SHP77 treated with DMSO at 0.1 percent for 48 hours (cell line): ENCODE results near the gene SEPTIN5.

Source experiments
- DNase-seq: peaks from one replicate; lab custom pipeline; 2025; lab: John Stamatoyannopoulos, UW

Gene SEPTIN5

DNA sequence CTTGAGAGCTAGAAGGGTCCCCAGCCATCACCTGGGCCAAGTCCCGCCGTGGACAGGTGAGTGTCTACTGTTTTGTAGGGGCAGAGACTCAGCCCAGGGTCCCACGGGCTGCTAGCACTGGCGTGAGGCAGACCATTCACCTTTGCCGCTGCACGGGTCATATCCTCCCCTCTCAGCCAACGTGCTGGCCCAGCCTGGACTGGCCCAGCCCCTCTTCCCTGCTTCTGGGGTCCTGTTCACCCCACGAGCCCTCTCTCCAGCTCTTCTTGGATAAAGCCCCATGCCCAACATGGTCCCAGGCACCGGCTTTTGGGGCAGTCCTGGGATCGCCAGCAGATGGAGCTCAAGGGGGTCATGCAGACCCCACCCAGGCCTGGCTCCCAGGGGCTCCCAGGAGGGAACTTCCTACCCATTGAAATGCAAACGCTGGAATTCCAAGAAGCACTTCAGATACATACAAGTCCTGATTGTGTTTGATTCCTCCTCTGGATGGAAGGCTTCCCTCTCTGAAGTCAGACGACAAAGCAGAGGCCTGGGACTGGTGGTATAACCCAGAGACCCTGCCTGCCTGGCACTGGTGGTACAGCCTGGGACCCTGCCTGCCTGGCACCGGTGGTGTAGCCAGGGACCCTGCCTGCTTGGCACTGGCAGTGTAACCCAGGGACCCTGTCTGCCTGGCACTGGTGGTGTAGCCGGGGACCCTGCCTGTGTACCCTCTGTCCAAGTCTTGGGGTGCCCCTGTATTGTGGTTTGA, 8.9 kb upstream of the SEPTIN5 start:
- DNase-seq = no peak

DNA sequence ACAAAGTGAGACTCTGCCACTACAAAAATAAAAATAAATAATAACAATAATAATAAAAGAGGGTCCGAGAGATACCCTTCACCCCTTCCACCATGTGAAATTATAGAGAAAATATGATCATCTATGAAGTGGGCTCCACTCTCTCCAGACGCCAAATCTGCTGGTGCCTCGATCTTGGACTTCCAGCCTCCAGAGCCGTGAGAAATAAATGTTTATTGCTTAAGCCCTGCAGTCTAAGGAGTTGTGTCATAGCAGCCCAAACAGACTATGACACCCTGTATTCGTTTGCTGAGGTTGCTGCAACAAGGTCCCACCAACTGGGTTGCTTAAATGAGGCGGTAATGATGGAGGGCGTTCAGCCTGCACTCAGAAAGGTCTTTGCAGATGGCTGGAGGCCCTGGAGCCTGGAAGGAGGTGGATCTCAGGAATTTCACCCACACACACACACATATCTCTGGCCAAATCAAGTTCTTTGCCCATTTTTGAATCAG, 7.6 kb upstream of the SEPTIN5 start:
- no peak for DNase-seq

DNA sequence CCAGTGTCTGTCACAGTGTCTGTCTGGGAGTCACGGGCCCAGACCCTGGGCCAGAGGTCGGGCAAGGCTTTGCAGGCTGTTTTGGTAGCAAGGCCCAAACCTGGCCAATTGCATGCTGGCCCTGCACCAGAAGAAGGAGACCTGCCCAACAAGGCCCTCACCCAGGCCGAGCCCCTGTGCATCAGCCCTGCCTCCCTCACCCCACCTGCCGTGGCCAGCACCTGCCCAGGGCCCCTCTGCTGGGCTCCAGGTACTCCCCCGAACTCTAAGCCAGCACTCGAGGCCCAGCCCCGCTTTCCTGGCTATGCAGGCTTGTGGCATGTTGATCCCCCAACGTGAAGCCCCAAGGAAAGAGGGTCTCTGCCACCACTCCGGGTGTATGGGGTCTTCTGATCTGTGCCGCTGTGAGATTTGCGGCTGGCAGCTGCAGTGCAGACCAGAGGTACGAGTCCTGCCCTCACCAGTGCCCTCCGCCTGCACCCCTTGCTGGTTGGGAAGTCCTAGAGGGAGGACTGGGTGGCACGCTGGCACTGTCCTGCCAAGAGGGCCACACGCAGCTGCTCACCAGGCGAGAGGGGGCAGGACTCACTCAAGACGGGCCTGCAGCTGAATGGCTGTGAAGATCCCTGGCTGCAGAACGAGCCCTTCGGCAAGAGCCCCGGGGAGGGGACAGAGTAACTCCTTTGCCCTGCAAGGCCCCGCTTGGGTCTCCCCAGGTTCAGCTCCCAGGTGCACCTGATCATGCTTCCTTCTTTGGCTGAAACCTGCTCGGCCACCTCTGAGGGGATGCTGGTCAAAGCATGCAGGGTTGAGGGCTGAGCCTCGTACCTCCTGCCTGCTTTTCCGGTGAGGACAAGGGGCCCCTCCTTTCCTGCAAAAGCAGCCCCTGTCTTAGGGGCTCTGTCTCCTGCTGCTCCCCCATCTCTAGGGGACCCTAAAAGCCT, 6.7 kb upstream of the SEPTIN5 start:
- no peak for DNase-seq

DNA sequence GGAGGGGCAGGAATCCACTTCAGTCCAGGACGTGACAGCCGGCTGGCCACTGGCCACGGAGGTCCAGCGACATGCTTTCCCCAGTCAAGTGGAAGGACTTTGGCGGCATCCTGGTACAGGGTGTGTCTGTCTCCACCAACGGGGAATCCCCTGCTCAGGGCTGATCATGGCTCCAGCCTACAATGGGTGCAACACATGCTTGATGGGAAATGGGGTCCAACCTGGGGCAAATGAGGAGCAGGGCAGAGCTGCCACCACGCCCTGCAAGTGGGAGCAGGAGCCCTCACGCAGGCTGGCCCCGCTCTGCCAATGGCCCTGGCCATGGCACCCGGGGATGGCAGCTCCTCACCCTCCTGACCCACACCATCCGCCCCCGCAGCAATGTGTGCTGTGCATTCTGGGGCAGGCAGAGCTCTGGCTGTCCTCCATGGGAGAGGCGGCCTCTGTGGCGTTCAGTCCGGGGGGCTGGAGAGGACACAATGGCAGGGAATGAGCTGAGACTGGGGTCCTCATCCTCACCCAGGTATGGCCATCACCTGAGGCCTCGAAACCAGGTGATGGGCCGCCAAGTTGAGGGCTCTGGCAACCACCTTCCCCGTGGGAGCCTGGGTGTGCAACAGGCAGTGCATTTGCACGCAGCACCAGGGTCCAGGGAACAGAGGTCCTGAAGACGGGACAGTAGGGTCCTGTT, 5.8 kb upstream of the SEPTIN5 start:
- no peak for DNase-seq

DNA sequence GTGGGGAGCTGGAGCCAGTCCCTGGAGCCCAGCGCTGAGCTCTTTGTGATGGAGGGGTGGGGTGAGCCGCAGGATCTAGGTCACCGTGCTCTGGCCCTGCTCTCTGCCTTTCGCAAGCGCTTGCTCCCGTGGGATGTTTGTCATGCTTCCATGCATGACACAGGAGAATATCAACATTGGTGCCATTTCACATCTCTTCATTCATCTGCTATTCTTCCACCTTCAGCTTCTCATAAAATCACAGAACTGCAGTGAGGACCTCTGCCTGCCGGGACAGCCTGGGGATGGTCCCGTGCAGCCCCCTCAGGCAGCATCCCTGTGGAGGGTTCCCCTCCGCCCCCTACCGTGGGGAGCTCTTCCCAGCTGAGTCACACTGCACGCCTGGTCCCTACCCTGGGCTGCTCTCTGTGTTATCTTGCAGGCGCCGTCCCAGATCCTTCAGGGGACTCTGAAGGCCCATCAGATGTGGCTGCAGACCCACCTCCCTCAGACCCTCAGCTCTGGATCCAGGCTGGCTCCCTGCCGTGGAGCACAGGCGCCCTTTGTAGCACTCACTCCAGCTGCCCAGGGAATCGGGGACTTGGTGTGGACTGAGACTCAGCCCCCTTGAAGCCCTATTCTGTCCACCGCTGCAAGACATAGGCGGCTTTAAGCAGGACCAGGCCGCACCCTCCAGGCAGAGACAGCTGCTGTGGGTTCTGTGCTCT, 5.1 kb upstream of the SEPTIN5 start:
- no peak for DNase-seq

DNA sequence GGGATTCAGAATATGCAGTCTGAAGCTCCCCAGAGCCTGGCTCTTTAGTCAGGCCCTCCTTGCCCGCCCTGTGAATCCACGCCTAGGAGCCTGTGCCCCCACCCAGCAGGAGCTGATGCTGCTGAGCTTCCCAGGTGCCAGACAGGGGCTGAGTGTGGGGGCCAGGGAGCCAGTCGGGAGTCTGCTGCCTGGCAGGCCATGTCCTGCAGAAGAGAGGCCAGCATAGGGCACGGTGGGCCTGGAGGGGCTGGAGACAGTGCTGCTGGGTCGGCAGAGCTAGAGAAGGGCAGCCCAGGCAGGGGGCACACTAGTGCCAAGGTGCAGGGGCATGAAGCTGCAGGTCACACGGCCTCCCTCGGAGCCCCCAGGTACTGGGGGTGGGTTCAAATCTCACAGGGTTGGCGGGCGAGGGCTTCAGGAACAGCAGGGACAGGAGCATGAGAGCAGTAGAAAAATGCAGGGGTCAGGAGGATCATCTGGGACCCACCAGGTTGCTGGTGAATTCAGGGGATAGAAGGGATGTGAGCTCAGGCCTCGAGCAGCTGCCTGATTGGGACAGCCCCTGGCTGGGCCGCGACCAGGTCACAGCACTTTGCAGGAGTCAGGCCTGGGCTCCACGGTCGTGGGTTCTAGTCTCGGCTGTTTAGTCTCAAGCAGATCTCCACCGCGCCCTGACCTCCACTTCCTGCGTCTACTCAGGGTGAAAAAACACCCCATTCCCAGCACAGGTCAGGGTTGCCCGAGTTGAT, 4.1 kb upstream of the SEPTIN5 start:
- no peak for DNase-seq

DNA sequence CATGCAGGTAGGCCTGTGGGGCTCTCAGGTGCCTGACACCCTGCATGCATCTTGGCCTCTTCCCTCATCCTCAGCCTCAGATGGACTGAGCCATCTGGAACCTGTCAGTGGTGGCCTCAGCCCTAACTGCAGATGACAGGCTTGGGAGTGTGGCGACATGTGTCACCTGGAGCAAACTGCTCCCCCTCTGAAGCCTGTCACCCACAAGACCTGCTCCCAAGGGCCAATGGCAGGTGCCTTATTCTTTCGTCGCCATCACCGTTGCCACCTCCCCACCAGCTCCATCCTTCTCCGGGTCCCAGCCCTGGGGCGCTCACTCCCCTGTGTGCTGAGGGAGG, 3.6 kb upstream of the SEPTIN5 start:
- DNase-seq = no peak

DNA sequence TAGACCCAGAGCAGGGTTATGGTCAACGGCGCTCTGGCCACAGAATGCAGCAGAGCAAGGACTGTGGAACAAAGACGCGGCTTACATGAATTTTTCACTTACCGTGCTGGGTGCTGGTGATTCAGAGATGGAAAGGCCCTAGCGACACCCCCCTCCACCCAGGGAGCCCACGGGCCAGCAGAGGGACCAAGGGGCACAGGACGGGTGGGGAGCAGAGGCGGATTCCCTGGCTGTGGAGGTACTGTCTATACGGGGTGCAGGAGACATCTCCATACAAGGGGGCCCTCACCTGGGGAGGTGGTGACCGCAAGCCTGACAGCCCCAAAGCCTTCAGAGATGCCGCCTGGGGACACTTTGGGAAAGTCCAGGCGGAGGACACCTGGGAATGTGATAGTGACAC, 1.1 kb upstream of the SEPTIN5 start:
- DNase-seq = no peak

DNA sequence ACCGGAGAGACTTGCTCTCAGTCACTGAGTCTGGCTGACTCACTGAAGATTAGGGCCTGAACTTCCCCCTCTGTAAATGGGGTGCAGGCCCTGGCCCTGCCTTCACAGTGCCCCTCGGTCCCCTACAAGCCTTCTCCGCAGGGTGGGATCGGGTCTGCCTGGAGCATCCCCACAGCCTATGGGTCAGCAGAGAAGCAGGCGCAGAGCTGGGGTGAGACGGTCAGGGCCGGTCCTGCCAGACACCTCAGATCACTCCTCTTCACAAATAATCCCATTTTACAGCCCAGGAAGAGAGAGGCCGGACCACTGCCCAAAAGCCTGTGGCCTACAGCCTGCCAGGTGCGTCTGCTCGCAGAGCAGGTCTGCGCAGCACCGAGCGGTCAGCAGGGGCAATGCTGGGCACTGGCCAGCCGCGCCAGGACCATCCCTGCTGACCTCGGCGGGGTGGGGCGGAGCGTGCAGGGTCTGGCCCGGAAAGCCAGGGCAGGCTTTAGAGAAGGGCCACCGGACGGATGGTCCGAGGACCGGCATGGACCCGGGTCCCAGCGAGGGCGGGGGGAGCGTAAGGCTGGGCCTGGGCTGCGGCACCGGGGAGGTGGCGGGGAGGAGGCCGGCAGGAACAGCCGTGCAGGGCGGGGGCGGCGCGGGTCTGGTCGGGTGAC, 522 bp upstream of the SEPTIN5 start:
- no peak for DNase-seq

DNA sequence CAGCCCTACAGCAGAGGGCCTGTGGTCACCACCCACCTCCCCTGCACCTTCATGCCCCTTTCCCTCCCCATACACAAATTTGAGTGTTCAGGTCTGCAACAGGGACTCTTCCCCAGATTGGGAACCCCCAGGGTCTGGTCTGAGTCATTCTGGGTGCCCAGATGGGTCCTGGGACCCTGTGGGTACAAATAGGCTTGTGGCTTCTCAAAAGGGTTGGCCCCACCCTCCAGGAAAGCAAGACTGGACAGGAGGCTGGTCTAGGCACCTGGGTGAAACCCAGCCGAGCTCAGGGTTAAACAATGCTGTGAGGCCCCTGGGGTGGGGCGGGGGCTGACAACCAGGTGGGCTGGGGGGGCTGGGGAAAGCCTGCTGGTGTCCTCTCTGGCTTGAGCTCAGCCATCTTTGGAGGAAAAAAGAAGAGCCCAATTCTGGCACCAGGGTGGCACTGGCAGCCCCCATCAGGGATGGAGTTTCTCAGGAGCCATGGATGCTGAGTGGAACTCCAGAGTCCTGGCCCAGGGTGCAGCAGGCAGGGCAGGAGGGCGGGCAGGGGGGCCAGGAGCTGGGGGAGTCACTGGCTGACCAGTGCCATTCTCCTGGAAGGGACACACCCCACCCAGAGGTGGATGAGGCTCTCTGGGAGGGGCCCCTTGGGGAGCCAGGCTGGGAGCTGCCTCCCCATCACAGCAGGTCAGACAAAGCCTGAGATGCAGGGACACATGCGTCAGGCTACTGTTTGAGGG, 1.1 kb downstream of the SEPTIN5 start:
- DNase-seq = no peak

DNA sequence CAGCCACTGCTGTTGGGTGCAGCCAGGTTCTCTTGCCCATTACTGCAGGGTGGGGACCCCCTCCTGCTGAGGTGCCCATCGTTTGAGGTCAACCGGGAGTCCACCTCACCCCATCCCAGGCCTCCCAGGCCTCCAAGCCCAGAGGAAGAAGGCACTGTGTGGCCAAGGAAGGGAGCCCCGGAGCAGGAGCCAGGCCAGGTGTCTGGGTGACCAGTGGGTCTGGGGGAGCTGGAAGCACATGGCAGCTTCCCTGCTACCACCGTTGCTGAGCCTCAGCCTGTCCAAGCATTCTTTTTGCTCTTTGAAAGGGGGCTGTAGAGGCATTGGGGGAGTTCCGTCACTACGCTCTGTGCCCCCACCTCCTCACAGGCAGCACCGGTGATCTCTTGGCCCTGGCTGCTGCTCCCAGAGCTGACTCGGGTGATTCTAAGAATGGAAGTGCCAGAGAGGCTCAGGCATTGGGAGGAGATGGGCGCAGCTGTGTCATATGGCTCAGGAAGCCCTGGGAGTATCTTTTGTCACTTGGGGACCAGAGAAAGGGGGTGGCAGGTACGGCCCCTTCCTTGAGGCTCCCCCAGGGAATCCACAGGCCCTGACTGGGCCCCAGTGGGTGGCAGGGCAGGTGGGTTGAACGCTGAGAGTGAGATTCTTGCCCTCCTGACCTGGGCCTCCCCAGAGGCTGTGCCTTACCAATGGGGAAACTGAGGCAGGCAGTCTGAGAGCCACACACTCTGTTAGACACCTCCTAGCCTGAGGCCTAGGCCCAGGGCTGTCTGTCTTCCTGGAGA, 1.9 kb downstream of the SEPTIN5 start:
- DNase-seq = no peak

DNA sequence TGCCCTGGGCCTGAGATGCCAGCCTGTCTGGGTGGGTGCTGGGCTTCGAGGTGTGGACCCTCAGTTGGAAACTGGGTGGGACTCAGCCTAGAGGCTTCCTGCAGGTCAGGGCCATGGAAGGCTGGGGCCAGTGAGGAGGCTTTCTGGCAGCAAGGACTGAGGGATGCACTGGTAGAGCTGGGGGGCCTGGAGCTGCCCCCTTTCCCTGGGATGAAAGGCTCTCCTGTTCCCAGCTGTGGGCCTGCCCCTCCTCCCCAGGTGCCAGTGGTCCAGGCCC, 2.5 kb downstream of the SEPTIN5 start:
- DNase-seq = no peak

DNA sequence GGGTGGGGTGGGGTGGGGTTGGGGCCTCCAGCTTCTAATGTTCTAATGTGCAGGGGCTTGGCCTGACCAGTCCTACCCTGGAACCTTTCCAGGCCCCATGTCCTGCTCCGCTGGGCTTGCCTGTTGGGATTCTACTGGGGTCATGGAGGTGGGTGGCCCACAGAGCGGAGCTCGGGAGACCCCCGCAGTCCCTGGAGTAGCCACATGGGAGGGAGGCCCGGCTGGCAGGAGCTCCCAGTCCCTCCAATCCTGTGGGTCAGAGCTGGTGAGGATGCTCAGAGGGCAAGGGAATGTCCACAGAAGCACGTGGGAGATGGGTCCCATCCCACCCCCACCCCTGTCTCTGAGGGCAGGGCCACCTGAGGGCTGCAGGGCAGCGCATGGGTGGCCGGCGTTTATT, 2.9 kb downstream of the SEPTIN5 start:
- DNase-seq = no peak

DNA sequence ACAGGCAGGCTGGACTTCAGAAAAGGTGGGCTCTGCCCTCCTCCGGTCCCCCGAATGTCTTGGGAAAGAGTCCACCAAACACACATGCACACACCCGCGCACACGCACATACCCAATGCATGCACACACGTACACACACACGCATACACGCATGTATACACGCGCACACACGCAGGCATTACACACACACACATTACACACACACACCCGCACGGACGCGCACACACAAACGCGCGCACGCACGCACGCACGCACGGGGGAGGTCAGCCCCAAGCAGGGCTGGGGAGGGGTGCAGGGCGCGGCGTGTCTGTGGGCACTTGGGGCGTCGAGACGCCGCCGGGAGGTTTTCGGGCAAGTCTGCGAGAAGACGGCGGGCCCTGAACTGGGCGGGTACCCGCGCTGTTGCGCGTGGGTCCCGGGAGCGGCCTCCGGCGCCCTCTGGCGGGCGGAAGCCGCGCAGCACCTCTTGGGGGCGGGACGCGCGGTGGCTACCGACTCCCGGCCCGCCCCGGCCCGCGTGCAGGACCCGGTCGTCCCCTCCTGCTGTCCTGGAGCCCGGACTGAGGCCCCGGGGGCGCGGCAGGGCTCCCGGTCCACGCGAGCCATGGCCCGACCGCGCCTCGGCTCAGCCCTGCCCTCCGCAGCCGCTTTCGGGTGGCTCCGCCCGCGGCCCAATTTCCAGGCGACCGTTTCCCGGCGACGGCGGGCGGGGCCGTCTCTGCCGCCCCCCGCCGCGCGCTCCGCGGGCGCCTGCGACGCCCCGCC, 3.6 kb downstream of the SEPTIN5 start:
- no peak for DNase-seq

DNA sequence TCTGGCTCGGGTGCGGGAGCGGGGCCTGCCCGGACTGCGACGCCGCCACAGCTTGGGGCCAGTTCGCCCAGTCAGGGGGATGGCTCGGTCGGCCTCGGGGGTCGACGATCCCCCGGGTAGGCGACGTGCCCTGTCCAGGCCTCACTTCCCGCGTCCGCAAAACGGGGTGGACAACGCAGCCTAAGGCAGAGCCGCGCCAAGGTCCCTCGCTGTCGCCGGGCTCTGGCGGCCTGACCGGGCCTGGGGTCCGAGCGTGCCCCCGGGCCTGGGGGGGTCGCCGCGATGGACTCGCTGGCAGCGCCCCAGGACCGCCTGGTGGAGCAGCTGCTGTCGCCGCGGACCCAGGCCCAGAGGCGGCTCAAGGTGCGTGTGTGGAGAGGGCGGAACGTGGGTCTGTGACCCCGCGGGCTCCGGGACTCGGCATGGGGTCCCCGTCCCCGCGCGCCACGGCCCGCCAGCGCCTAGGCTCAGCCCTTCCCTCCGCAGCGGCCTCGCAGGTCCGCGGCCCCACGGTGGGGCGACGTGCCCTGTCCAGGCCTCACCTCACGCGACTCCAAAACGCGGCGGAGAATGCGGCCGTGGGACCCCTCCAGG, 4.2 kb downstream of the SEPTIN5 start:
- DNase-seq = no peak

DNA sequence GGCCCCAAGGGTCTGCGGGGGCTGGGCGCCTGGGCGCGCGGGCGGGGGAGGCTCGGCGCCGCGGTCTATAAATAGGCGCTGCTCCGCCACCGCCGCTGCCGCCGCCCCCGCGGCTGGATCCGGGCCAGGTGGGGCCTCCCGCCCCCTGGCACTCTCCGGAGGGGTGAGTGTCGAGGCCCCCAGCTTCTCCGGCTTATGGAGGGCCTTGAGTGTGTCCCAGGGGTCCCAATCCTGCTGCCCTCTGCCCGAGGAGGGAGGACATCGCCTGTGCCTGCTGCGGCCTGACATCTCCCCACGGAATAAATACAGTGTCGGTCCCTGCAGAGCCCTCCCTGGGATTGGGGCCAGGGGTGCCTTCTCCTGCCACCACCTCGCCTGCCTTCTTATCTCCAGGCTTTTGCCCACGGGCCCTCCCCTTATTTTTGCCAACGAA, 4.8 kb downstream of the SEPTIN5 start:
- no peak for DNase-seq

DNA sequence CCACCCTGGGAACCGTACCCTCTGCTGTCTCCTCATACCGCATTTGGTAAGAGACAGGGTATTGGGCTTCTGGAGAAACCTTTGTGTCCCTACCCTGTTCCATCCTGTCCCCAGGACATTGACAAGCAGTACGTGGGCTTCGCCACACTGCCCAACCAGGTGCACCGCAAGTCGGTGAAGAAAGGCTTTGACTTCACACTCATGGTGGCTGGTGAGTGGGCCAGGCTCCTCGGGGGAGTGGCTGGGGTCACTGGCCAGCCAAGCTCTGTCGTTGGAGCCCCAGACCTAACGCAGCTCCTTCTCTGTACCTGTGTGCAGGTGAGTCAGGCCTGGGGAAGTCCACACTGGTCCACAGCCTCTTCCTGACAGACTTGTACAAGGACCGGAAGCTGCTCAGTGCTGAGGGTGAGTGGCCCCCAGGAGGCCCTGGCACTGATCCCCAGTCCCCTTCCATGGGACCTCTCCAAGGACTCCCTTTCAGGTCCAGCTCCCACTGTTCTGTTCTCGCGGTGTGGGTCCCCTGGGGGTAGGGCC, 5.3 kb downstream of the SEPTIN5 start:
- DNase-seq = no peak
